ENCODE measurements around the gene C13orf46.

The C13orf46 gene

GRCh38 chr13:113905942-113906341, 67.9 kb downstream of the C13orf46 start:
- no peak for DNase-seq (ENCODE audit: low read depth)

GRCh38 chr13:113905018-113905417, 68.9 kb downstream of the C13orf46 start:
- no peak for DNase-seq (ENCODE audit: low read depth)

- DNase-seq (ENCODE audit: low read depth): no peak
These were observed 69.5 kb downstream of the C13orf46 start for GRCh38 chr13:113904411-113904810.

GRCh38 chr13:113903912-113904311, 70.0 kb downstream of the C13orf46 start:
- DNase-seq (ENCODE audit: low read depth): no peak
